PC-9 (cell line): ENCODE results near the gene ARPC1A. TPM values are rescaled to one million over a fixed set of nuclear protein-coding genes. Genes with fewer than 3 reads are reported as not detected.
"Not testable (repeated sequence)": the region's sequence is repeated elsewhere in the genome, so short reads cannot be mapped to it uniquely, and the experiment has no call there.

Experiments used
- BruUV-seq: library from RNA; stranded (reverse); fragments of 400-500 nt; replicated peaks from 2 replicates; lab custom pipeline; 2021; lab: Mats Ljungman, UMichigan
- CTCF ChIA-PET: fragments of 300-600 bp; sonication (Branson Sonifier 250); formaldehyde crosslinking; loops from one replicate; lab custom pipeline; 2022; ENCODE audit warnings: antibody characterized with exemption; lab: Charles Lee
- POLR2A ChIA-PET: fragments of 300-600 bp; sonication (Branson Sonifier 250); formaldehyde crosslinking; loops from one replicate; lab custom pipeline; 2022; ENCODE audit warnings: antibody characterized with exemption; ENCODE audit not compliant: unreplicated experiment; lab: Charles Lee
- DNase-seq, 2 experiments: peaks; one replicate each; pipeline versions ENCODE4 v3.0.0 to v3.0.0-alpha.2; 2015 to 2022; ENCODE audit warnings: mixed read lengths in 1 of 2
- H2AFZ ChIP-seq: fragments of 200-600 bp; sonication (generic); 2 replicates; pipeline ENCODE4 v1.8.1; 2017; ENCODE audit warnings: antibody characterized with exemption
- H3F3A ChIP-seq: fragments of 200-600 bp; sonication (generic); 2 replicates; pipeline ENCODE4 v1.8.1; 2017; ENCODE audit warnings: antibody characterized with exemption, mild to moderate bottlenecking, low read depth; ENCODE audit not compliant: insufficient read depth
- H3K27ac ChIP-seq: fragments of 200-600 bp; sonication (generic); 2 replicates; pipeline ENCODE4 v1.6.1; 2016; ENCODE audit warnings: mixed run types
- H3K27me3 ChIP-seq: fragments of 200-600 bp; sonication (generic); 2 replicates; pipeline ENCODE4 v1.6.1; 2016; ENCODE audit warnings: low read depth, mixed run types; ENCODE audit not compliant: insufficient read depth
- H3K36me3 ChIP-seq: fragments of 200-600 bp; sonication (generic); 2 replicates; pipeline ENCODE4 v1.6.1; 2016; ENCODE audit warnings: low read depth, mixed run types
- H3K4me1 ChIP-seq: fragments of 200-600 bp; sonication (generic); replicated peaks from 2 replicates; pipeline ENCODE4 v1.6.1; 2016; ENCODE audit warnings: mixed run types; ENCODE audit not compliant: insufficient read depth
- H3K4me2 ChIP-seq: fragments of 200-600 bp; sonication (generic); 2 replicates; pipeline ENCODE4 v1.6.1; 2017; ENCODE audit warnings: mixed run types
- H3K4me3 ChIP-seq: fragments of 200-600 bp; sonication (generic); 2 replicates; pipeline ENCODE4 v1.6.1; 2016; ENCODE audit warnings: mixed run types
- H3K79me2 ChIP-seq: fragments of 200-600 bp; sonication (generic); 2 replicates; pipeline ENCODE4 v1.6.1; 2017; ENCODE audit warnings: low read depth, mixed run types
- H3K9me2 ChIP-seq: fragments of 200-600 bp; sonication (generic); 2 replicates; pipeline ENCODE4 v1.8.1; 2017; ENCODE audit warnings: mild to moderate bottlenecking; ENCODE audit not compliant: insufficient read depth
- H3K9me3 ChIP-seq: fragments of 200-600 bp; sonication (generic); 2 replicates; pipeline ENCODE4 v1.8.1; 2016; ENCODE audit warnings: low read depth; ENCODE audit not compliant: insufficient read depth
- H4K20me1 ChIP-seq: fragments of 200-600 bp; sonication (generic); 2 replicates; pipeline ENCODE4 v1.8.1; 2017; ENCODE audit not compliant: insufficient read depth
- EZH2 ChIP-seq: fragments of 200-600 bp; sonication (generic); IDR thresholded peaks from 2 replicates; pipeline ENCODE4 v1.8.0; 2017; ENCODE audit warnings: antibody characterized with exemption, low read depth
- intact Hi-C: fragments of 100-400 bp; cut with micrococcal nuclease; formaldehyde crosslinking; loops from one replicate; pipeline ENCODE4 v1.10.0; 2022; ENCODE audit not compliant: unreplicated experiment
- total RNA-seq: library from RNA; stranded (reverse); gene quantifications from 2 replicates; pipeline ENCODE4 v1.2.3, GENCODE V29; 2021
- TF ChIP-seq, protein P1 (sequence below): fragments of 200-600 bp; sonication (generic); conservative IDR thresholded peaks from 2 replicates; pipeline ENCODE4 v1.6.1; 2017; ENCODE audit warnings: mixed run types, antibody characterized with exemption, mild to moderate bottlenecking, moderate library complexity

Gene ARPC1A
- total RNA-seq, 1 experiment from 2014 or later = 305 TPM

DNA sequence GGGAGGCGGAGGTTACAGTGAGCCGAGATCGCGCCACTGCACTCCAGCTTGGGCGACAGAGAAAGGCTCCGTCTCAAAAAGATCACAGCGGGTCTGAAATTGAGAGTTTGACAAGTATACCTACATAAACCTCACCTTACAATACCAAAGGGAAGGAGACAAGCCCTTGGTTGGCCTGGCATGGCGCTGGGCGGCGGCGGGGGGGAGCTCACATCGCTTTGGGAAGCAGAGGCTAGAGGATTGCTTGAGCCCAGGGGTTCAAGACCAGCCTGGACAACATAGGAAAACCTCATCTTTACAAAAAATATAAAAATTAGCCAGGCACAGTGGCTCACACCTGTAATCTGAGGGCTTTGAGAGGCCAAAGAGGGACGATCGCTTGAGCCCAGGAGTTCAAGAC, 1.1 kb upstream of the ARPC1A start:
- peak overlapping the region; percentile 81 for H3K4me2 ChIP-seq
- DNase-seq = no peak
- peaks cover 54% of the 10 kb centered on the region for H3K79me2 ChIP-seq
- no peak for TF ChIP-seq EZH2
- TF ChIP-seq, protein P1, sequence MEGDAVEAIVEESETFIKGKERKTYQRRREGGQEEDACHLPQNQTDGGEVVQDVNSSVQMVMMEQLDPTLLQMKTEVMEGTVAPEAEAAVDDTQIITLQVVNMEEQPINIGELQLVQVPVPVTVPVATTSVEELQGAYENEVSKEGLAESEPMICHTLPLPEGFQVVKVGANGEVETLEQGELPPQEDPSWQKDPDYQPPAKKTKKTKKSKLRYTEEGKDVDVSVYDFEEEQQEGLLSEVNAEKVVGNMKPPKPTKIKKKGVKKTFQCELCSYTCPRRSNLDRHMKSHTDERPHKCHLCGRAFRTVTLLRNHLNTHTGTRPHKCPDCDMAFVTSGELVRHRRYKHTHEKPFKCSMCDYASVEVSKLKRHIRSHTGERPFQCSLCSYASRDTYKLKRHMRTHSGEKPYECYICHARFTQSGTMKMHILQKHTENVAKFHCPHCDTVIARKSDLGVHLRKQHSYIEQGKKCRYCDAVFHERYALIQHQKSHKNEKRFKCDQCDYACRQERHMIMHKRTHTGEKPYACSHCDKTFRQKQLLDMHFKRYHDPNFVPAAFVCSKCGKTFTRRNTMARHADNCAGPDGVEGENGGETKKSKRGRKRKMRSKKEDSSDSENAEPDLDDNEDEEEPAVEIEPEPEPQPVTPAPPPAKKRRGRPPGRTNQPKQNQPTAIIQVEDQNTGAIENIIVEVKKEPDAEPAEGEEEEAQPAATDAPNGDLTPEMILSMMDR = no peak
- ChIA-PET CTCF (interaction anchor here (0.6 kb wide), 1 partner anchor 8 kb away, joined by 4 read pairs; no protein-coding TSS in a partner anchor), POLR2A (no interaction called here)
- H3K9me2 ChIP-seq = no peaks in the 10 kb centered on the region
- H3K27ac ChIP-seq = no peak overlapping the region
- no TSS peak for BruUV-seq
- H3K27me3 ChIP-seq = no peaks in the 10 kb centered on the region
- peaks cover 32% of the 10 kb centered on the region for H3K4me1 ChIP-seq
- H4K20me1 ChIP-seq = no peaks in the 10 kb centered on the region
- intact Hi-C loops = no loop called here
- H3K4me3 ChIP-seq = peak overlapping the region; percentile 93; the same call in 1 of the 2 replicates
- peaks cover 6% of the 10 kb centered on the region; the same call in 1 of the 2 replicates for H3K36me3 ChIP-seq
- no peak overlapping the region for H2AFZ ChIP-seq
- peaks cover 36% of the 10 kb centered on the region for H3F3A ChIP-seq
- H3K9me3 ChIP-seq = no peaks in the 10 kb centered on the region

DNA sequence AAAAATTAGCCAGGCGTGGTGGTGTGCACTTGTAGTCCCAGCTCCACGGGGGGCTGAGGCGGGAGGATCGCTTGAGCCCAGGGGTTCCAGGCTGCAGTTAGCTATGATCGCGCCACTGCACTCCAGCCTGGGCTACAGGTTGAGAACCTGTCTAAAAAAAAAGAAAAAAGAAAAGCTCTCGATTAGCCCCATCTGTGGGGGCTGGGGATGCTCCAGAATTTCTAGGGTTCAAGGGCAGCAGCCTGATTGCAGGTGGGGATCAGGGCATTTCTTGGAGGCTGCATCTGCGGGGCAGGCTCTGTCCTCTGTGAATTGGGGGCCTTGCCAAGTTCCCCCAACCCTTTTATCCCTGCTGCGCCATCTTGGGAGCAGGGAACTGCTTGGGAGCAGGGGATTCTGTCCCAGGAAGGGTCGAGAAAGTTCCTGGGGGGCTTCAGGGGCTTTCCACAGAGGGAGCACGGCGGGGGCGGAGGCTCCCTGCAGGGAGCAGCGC, 651 bp upstream of the ARPC1A start:
- intact Hi-C loops = loop anchor here (5.0 kb wide), 1 partner anchor 183 kb away; the partner anchor contains the start of gene SMURF1
- ChIA-PET POLR2A (interaction anchor here (0.7 kb wide), 1 partner anchor 46 kb away, joined by 5 read pairs; no protein-coding TSS in a partner anchor), CTCF (interaction anchor here (0.6 kb wide), 1 partner anchor 8 kb away, joined by 4 read pairs; no protein-coding TSS in a partner anchor)
- BruUV-seq = TSS peak; percentile 86
- Histone ChIP-seq H3K27me3 (no peaks in the 10 kb centered on the region), H4K20me1 (no peaks in the 10 kb centered on the region), H3K9me2 (no peaks in the 10 kb centered on the region), H3K4me1 (peaks cover 37% of the 10 kb centered on the region), H3K9me3 (no peaks in the 10 kb centered on the region), H3K4me2 (peak overlapping the region; percentile 81), H3K79me2 (peaks cover 58% of the 10 kb centered on the region), H2AFZ (peak overlapping the region; percentile 95), H3K4me3 (peak overlapping the region; percentile 93), H3K27ac (peak overlapping the region; percentile 97), H3K36me3 (peaks cover 6% of the 10 kb centered on the region; the same call in 1 of the 2 replicates), H3F3A (peaks cover 41% of the 10 kb centered on the region)
- DNase-seq = no peak
- TF ChIP-seq, protein P1 = no peak
- TF ChIP-seq EZH2 = no peak

DNA sequence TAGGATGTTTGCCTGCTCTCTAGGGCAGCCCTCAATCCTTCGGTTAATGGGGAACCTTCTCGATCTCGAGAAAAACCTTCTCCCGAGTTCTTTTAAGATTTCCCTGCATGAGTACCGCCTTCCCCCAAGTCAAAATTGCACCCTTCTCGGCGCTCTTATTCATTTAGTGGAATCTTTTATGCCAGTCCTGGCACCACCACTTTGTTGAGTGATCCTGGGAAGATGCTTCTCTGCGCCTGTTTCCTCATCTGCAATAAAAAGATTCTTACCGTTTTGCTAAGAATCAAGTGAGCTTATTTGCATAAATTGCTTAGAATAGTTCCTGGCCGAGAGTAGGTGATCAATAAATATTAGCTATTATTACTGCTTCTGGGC, 697 bp downstream of the ARPC1A start:
- no peaks in the 10 kb centered on the region for H3K9me2 ChIP-seq
- H3K4me1 ChIP-seq = peaks cover 51% of the 10 kb centered on the region
- ChIA-PET CTCF (no interaction called here), POLR2A (interaction anchor here (0.5 kb wide), 1 partner anchor 227 kb away, joined by 7 read pairs; no protein-coding TSS in a partner anchor)
- peaks cover 8% of the 10 kb centered on the region for H3K36me3 ChIP-seq
- H3K4me2 ChIP-seq = peak overlapping the region; percentile 81
- BruUV-seq = TSS peak; percentile 28
- H3K79me2 ChIP-seq = peaks cover 69% of the 10 kb centered on the region
- H4K20me1 ChIP-seq = no peaks in the 10 kb centered on the region
- no peak for DNase-seq
- intact Hi-C loops = loop anchor here (5.0 kb wide), 1 partner anchor 184 kb away; the partner anchor contains the start of gene SMURF1
- H3K9me3 ChIP-seq = no peaks in the 10 kb centered on the region
- TF ChIP-seq, protein P1 = no peak
- TF ChIP-seq EZH2 = no peak
- no peaks in the 10 kb centered on the region for H3K27me3 ChIP-seq
- peak overlapping the region; percentile 97 for H3K27ac ChIP-seq
- peak overlapping the region; percentile 95 for H2AFZ ChIP-seq
- H3K4me3 ChIP-seq = peak overlapping the region; percentile 93
- H3F3A ChIP-seq = peaks cover 45% of the 10 kb centered on the region

DNA sequence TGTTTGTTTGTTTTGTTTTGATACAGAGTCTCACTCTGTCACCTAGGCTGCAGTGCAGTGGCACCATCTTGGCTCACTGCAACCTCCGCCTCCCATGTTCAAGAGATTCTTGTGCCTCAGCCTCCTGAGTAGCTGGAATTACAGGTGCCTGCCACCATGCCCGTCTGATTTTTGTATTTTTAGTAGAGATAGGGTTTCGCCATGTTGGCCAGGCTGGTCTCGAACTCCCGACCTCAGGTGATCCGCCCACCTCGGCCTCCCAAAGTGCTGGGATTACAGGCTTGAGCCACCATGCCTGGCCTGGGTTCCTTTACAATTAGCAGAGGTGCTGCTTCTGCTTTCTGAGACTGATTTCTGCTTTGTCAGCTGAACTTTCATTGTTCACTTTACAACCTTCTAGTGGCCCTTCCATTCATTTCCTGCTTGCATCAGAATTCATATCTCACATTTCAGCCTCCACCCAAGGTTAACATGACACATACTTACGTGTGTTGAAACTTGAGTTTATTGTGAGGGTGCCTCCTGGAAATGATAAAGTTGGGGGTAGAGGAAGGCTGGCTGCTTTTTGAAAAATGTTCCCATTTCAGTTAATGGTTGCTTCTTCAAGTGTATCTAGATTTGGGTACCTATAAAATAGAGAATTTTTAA, 4.7 kb downstream of the ARPC1A start:
- Histone ChIP-seq H3K27ac (peak overlapping the region; percentile 97), H3F3A (peaks cover 57% of the 10 kb centered on the region), H3K4me2 (peak overlapping the region; percentile 70), H3K4me3 (peak overlapping the region; percentile 39; the same call in 1 of the 2 replicates), H3K79me2 (peaks cover 85% of the 10 kb centered on the region), H3K4me1 (peaks cover 52% of the 10 kb centered on the region), H3K36me3 (peaks cover 37% of the 10 kb centered on the region)
- H2AFZ ChIP-seq, H3K9me3 ChIP-seq, H3K27me3 ChIP-seq, H4K20me1 ChIP-seq, CTCF ChIA-PET, H3K9me2 ChIP-seq, BruUV-seq: not testable (repeated sequence)
- intact Hi-C loops = loop anchor here (5.0 kb wide), 1 partner anchor 288 kb away; no protein-coding TSS in a partner anchor
- peak; percentile 59 to 92 for DNase-seq
- POLR2A ChIA-PET = interaction anchor here (0.7 kb wide), 1 partner anchor 556 kb away, joined by 25 read pairs; no protein-coding TSS in a partner anchor
